GM15510 (cell line): ENCODE results near the gene ENDOD1.

Experiments used
- POLR2A ChIP-seq: IDR thresholded peaks from 3 replicates; pipeline ENCODE4 v1.6.1; 2011; ENCODE audit warnings: borderline replicate concordance; ENCODE audit not compliant: insufficient read length; ENCODE audit errors: extremely low read depth

Gene ENDOD1

GRCh38 chr11:95155385-95155784 lies 65.7 kb downstream of the ENDOD1 start:
- TF ChIP-seq POLR2A, result no peak

- no peak for TF ChIP-seq POLR2A
These were observed 66.6 kb downstream of the ENDOD1 start for GRCh38 chr11:95156133-95156721.

- no peak for TF ChIP-seq POLR2A
These were observed 67.4 kb downstream of the ENDOD1 start for GRCh38 chr11:95156916-95157541.

- TF ChIP-seq POLR2A, result no peak
These were observed 68.2 kb downstream of the ENDOD1 start for GRCh38 chr11:95157824-95158223.

GRCh38 chr11:95161248-95161647 lies 71.6 kb downstream of the ENDOD1 start:
- no peak for TF ChIP-seq POLR2A

- no peak for TF ChIP-seq POLR2A
These were observed 73.5 kb downstream of the ENDOD1 start for GRCh38 chr11:95163106-95163505.

GRCh38 chr11:95165638-95166037 lies 76.0 kb downstream of the ENDOD1 start:
- no peak for TF ChIP-seq POLR2A

GRCh38 chr11:95166781-95167180 lies 77.1 kb downstream of the ENDOD1 start:
- no peak for TF ChIP-seq POLR2A

GRCh38 chr11:95170294-95170693 lies 80.6 kb downstream of the ENDOD1 start:
- TF ChIP-seq POLR2A, result no peak

GRCh38 chr11:95175818-95176380 lies 86.3 kb downstream of the ENDOD1 start:
- TF ChIP-seq POLR2A, result no peak
